ENCODE results near the gene VAV1.

The VAV1 gene

DNA sequence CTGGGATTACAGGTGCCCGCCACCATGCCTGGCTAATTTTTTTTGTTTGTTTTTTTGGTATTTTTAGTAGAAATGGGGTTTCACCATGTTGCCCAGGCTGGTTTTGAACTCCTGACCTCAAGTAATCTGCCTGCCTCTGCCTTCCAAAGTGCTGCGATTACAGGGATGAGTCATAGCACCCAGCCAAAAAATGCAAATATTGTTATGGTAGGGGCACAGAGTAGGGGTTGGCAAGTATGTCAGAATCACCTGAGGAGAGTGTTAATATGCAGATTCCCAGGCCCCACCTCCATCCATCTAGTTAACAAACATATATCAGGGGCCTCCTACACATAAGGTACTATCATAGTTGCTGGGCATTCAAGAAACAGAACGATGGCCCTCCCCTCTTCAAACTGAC, 44.7 kb downstream of the VAV1 start:
- Histone ChIP-seq H3K4me1 (ENCODE audit: insufficient read depth, low read length, severe bottlenecking) (no peaks in the 10 kb centered on the region), H3K27ac (ENCODE audit: low read depth, low read length, poor library complexity, severe bottlenecking) (no peak overlapping the region), H3K36me3 (ENCODE audit: insufficient read depth, low read length) (peaks cover 68% of the 10 kb centered on the region), H2AFZ (ENCODE audit: low read length) (no peak overlapping the region), H3K9me3 (ENCODE audit: low read length) (0 out of 2 replicates have a peak, but pooled peaks cover 3% of the 10 kb centered on the region), H3K4me3 (ENCODE audit: low read depth, low read length, poor library complexity, severe bottlenecking) (no peak overlapping the region), H3K27me3 (ENCODE audit: insufficient read depth, low read length) (no peaks in the 10 kb centered on the region), H3K79me2 (ENCODE audit: insufficient read depth, low read length) (peaks cover 37% of the 10 kb centered on the region), H3K9me2 (ENCODE audit: low read depth, low read length) (no peaks in the 10 kb centered on the region), H4K20me1 (ENCODE audit: insufficient read depth, low read length) (no peaks in the 10 kb centered on the region), H3K9ac (ENCODE audit: low read length) (no peak overlapping the region), H3K4me2 (ENCODE audit: low read length) (no peak overlapping the region), H3F3A (ENCODE audit: insufficient read depth, low read length) (no peaks in the 10 kb centered on the region)
- TF ChIP-seq EZH2 (IDR thresholded peaks at IDR 0.05; ENCODE audit: borderline replicate concordance, low read length) = no peak
- TF ChIP-seq CTCF (IDR thresholded peaks at IDR 0.05; ENCODE audit: low read length) = no peak

DNA sequence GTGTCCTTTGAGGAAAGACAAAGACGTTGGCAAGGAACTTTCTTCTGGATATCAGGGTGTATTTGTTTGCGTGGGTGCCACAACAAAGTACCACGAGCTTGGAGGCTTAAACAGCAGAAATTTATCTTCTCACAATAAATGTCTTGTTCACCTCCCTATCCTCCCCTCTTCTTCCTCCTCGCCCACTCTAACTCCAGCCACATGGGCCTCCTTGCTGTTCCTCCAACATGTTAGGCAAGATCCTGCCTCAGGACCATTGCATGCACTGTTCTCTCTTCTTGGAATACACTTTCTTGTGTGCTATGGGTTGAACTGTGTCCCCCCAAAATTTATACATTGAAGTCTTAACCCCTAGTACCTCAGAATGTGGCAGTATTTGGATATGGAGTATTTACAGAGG, 45.7 kb downstream of the VAV1 start:
- Histone ChIP-seq H4K20me1 (ENCODE audit: insufficient read depth, low read length) (no peaks in the 10 kb centered on the region), H3K27ac (ENCODE audit: low read depth, low read length, poor library complexity, severe bottlenecking) (no peak overlapping the region)

GRCh38 chr19:6819323-6819722, 46.8 kb downstream of the VAV1 start:
- Histone ChIP-seq H3K4me1 (ENCODE audit: insufficient read depth, low read length, severe bottlenecking) (no peaks in the 10 kb centered on the region), H4K20me1 (ENCODE audit: insufficient read depth, low read length) (no peaks in the 10 kb centered on the region), H3K9ac (ENCODE audit: low read length) (no peak overlapping the region), H3K4me3 (ENCODE audit: low read depth, low read length, poor library complexity, severe bottlenecking) (no peak overlapping the region), H3K9me2 (ENCODE audit: low read depth, low read length) (no peaks in the 10 kb centered on the region), H3K27me3 (ENCODE audit: insufficient read depth, low read length) (no peaks in the 10 kb centered on the region), H3K36me3 (ENCODE audit: insufficient read depth, low read length) (peaks cover 69% of the 10 kb centered on the region), H3K9me3 (ENCODE audit: low read length) (0 out of 2 replicates have a peak, but pooled peaks cover 3% of the 10 kb centered on the region), H3K27ac (ENCODE audit: low read depth, low read length, poor library complexity, severe bottlenecking) (no peak overlapping the region), H3K4me2 (ENCODE audit: low read length) (no peak overlapping the region), H3F3A (ENCODE audit: insufficient read depth, low read length) (no peaks in the 10 kb centered on the region), H2AFZ (ENCODE audit: low read length) (no peak overlapping the region), H3K79me2 (ENCODE audit: insufficient read depth, low read length) (peaks cover 23% of the 10 kb centered on the region)
- TF ChIP-seq EZH2 (IDR thresholded peaks at IDR 0.05; ENCODE audit: borderline replicate concordance, low read length) (no peak), CTCF (IDR thresholded peaks at IDR 0.05; ENCODE audit: low read length) (no peak)

More for the DNA sequence above, 45.7 kb downstream of the VAV1 start:
- no peak overlapping the region for H3K4me3 ChIP-seq (ENCODE audit: low read depth, low read length, poor library complexity, severe bottlenecking)
- H3K9me2 ChIP-seq (ENCODE audit: low read depth, low read length) = no peaks in the 10 kb centered on the region
- H3K27me3 ChIP-seq (ENCODE audit: insufficient read depth, low read length) = no peaks in the 10 kb centered on the region
- H3K4me2 ChIP-seq (ENCODE audit: low read length) = no peak overlapping the region
- H3K36me3 ChIP-seq (ENCODE audit: insufficient read depth, low read length) = peaks cover 62% of the 10 kb centered on the region
- TF ChIP-seq EZH2 (IDR thresholded peaks at IDR 0.05; ENCODE audit: borderline replicate concordance, low read length) = no peak
- no peak for TF ChIP-seq CTCF (IDR thresholded peaks at IDR 0.05; ENCODE audit: low read length)
- H2AFZ ChIP-seq (ENCODE audit: low read length) = no peak overlapping the region
- H3K9me3 ChIP-seq (ENCODE audit: low read length) = 0 out of 2 replicates have a peak, but pooled peaks cover 3% of the 10 kb centered on the region
- H3K79me2 ChIP-seq (ENCODE audit: insufficient read depth, low read length) = peaks cover 30% of the 10 kb centered on the region
- no peaks in the 10 kb centered on the region for H3F3A ChIP-seq (ENCODE audit: insufficient read depth, low read length)
- no peaks in the 10 kb centered on the region for H3K4me1 ChIP-seq (ENCODE audit: insufficient read depth, low read length, severe bottlenecking)
- no peak overlapping the region for H3K9ac ChIP-seq (ENCODE audit: low read length)
